Endothelial cell (in vitro differentiated cells): ENCODE data around the gene NCAPG2. TPM values are rescaled to one million over a fixed set of nuclear protein-coding genes. Genes with fewer than 3 reads are reported as not detected.

Experiments used
- DNase-seq: peaks from one replicate; pipeline ENCODE4 v3.0.0; 2021; ENCODE audit warnings: low spot score
- H3K27ac Mint-ChIP-seq: one replicate; pipeline ENCODE4 v1.8.0; 2021; ENCODE audit warnings: mixed read lengths, inconsistent platforms; ENCODE audit not compliant: unreplicated experiment
- H3K27me3 Mint-ChIP-seq: one replicate; pipeline ENCODE4 v1.8.0; 2021; ENCODE audit warnings: mild to moderate bottlenecking, moderate library complexity, mixed read lengths, inconsistent platforms; ENCODE audit not compliant: unreplicated experiment
- H3K36me3 Mint-ChIP-seq: one replicate; pipeline ENCODE4 v1.8.0; 2021; ENCODE audit warnings: mild to moderate bottlenecking, low read depth, mixed read lengths, inconsistent platforms; ENCODE audit not compliant: unreplicated experiment
- H3K4me1 Mint-ChIP-seq: one replicate; pipeline ENCODE4 v1.8.0; 2021; ENCODE audit warnings: mild to moderate bottlenecking, mixed read lengths, inconsistent platforms; ENCODE audit not compliant: unreplicated experiment
- H3K4me3 Mint-ChIP-seq: one replicate; pipeline ENCODE4 v1.8.0; 2021; ENCODE audit warnings: mild to moderate bottlenecking, mixed read lengths, inconsistent platforms; ENCODE audit not compliant: unreplicated experiment
- H3K9me3 Mint-ChIP-seq: one replicate; pipeline ENCODE4 v1.8.0; 2021; ENCODE audit warnings: mixed read lengths, inconsistent platforms; ENCODE audit not compliant: unreplicated experiment
- CTCF ChIP-seq: fragments of 200-600 bp; sonication (generic); IDR thresholded peaks from one replicate; pipeline ENCODE4 v1.5.0; 2021; ENCODE audit warnings: antibody characterized with exemption; ENCODE audit not compliant: unreplicated experiment
- total RNA-seq: library from RNA; stranded (reverse); fragmentation: NEBNext Ultra II Directional; extraction: Animal tissue kit (Norgen Biotek cat#: 25700); gene quantifications from one replicate; pipeline ENCODE4 v1.2.1, GENCODE V29; 2021; ENCODE audit not compliant: unreplicated experiment

The NCAPG2 gene
- total RNA-seq, 1 donor from 2014 or later, result 25.6 TPM

GRCh38 chr7:158655931-158656441 is 48.6 kb downstream of the NCAPG2 start:
- H3K9me3 Mint-ChIP-seq, result no peaks in the 10 kb centered on the region
- H3K27me3 Mint-ChIP-seq, result no peaks in the 10 kb centered on the region
- peaks cover 17% of the 10 kb centered on the region for H3K36me3 Mint-ChIP-seq
- H3K4me3 Mint-ChIP-seq, result peak overlapping the region; percentile 51
- no peak for TF ChIP-seq CTCF
- no peak for DNase-seq
- H3K27ac Mint-ChIP-seq, result no peak overlapping the region
- H3K4me1 Mint-ChIP-seq, result peaks cover 5% of the 10 kb centered on the region

- no peak overlapping the region for H3K27ac Mint-ChIP-seq
- H3K36me3 Mint-ChIP-seq, result peaks cover 20% of the 10 kb centered on the region
- DNase-seq, result no peak
- no peak for TF ChIP-seq CTCF
- H3K27me3 Mint-ChIP-seq, result no peaks in the 10 kb centered on the region
- peaks cover 5% of the 10 kb centered on the region for H3K4me1 Mint-ChIP-seq
- H3K9me3 Mint-ChIP-seq, result no peaks in the 10 kb centered on the region
- H3K4me3 Mint-ChIP-seq, result no peak overlapping the region
Observed at GRCh38 chr7:158655507-158655906, 49.1 kb downstream of the NCAPG2 start.

- H3K4me1 Mint-ChIP-seq, result no peaks in the 10 kb centered on the region
- no peak for DNase-seq
- TF ChIP-seq CTCF, result no peak
- no peaks in the 10 kb centered on the region for H3K9me3 Mint-ChIP-seq
- no peak overlapping the region for H3K4me3 Mint-ChIP-seq
- H3K27ac Mint-ChIP-seq, result no peak overlapping the region
- H3K27me3 Mint-ChIP-seq, result no peaks in the 10 kb centered on the region
- H3K36me3 Mint-ChIP-seq, result peaks cover 20% of the 10 kb centered on the region
Observed at GRCh38 chr7:158651968-158652565, 52.5 kb downstream of the NCAPG2 start.

- H3K9me3 Mint-ChIP-seq, result no peaks in the 10 kb centered on the region
- H3K4me1 Mint-ChIP-seq, result no peaks in the 10 kb centered on the region
- no peak overlapping the region for H3K4me3 Mint-ChIP-seq
- no peak for TF ChIP-seq CTCF
- H3K27me3 Mint-ChIP-seq, result no peaks in the 10 kb centered on the region
- peaks cover 12% of the 10 kb centered on the region for H3K36me3 Mint-ChIP-seq
- DNase-seq, result no peak
- H3K27ac Mint-ChIP-seq, result no peak overlapping the region
Observed at GRCh38 chr7:158650821-158651225, 53.8 kb downstream of the NCAPG2 start.

- Mint-ChIP-seq H3K4me3 (no peak overlapping the region), H3K27me3 (no peaks in the 10 kb centered on the region), H3K27ac (no peak overlapping the region), H3K9me3 (no peaks in the 10 kb centered on the region), H3K36me3 (peaks cover 20% of the 10 kb centered on the region), H3K4me1 (no peaks in the 10 kb centered on the region)
- no peak for TF ChIP-seq CTCF
- no peak for DNase-seq
Observed at GRCh38 chr7:158649279-158649678, 55.3 kb downstream of the NCAPG2 start.
